Body of pancreas (tissue), 4 donors: ENCODE results near the gene ZNF624. TPM values are rescaled to one million over a fixed set of nuclear protein-coding genes. Genes with fewer than 3 reads are reported as not detected.
"Not testable (repeated sequence)": the region's sequence is repeated elsewhere in the genome, so short reads cannot be mapped to it uniquely, and the experiment has no call there.

ENCODE experiments used
- ATAC-seq: fragments of 150-250 bp; one replicate; pipeline ENCODE4 v1.9.1; 2016
- DNase-seq, 4 donors: peaks; one replicate each; pipeline ENCODE4 v3.0.0-alpha.2; 2019
- H3K27ac ChIP-seq, 4 donors: fragments of 200-600 bp; sonication (generic); 1 replicate in 3 of 4; 2 replicates in 1 of 4; pipeline versions ENCODE4 v1.5.1 to v1.6.1; 2016 to 2019; ENCODE audit warnings: mild to moderate bottlenecking in 1 of 4, mixed read lengths in 1 of 4, moderate library complexity in 1 of 4
- H3K27me3 ChIP-seq, 2 donors: fragments of 200-600 bp; sonication (generic); one replicate each; pipeline ENCODE4 v1.6.0; 2016; ENCODE audit warnings: mild to moderate bottlenecking in 1 of 2
- H3K36me3 ChIP-seq, 2 donors: fragments of 200-600 bp; sonication (generic); replicated peaks in 1 of 2; 2 replicates each; pipeline ENCODE4 v1.5.1; 2016; ENCODE audit warnings: low read depth in 2 of 2; ENCODE audit not compliant: insufficient read depth in 1 of 2
- H3K4me1 ChIP-seq: fragments of 200-600 bp; sonication (generic); one replicate; pipeline ENCODE4 v1.6.0; 2016
- H3K4me3 ChIP-seq, 2 donors: fragments of 200-600 bp; sonication (generic); 1 replicate in 1 of 2; 2 replicates in 1 of 2; pipeline ENCODE4 v1.5.1; 2016 to 2019
- H3K9me3 ChIP-seq, 3 donors: fragments of 200-600 bp; sonication (generic); 1 replicate in 2 of 3; 2 replicates in 1 of 3; pipeline ENCODE4 v1.5.1; 2016
- POLR2A ChIP-seq, 3 donors: fragments of 450-650 bp; IDR thresholded peaks; one replicate each; pipeline ENCODE4 v1.6.1; 2016; ENCODE audit warnings: antibody characterized with exemption in 3 of 3, mild to moderate bottlenecking in 2 of 3
- WGBS, 2 donors: methylation state at CpG; one replicate each; pipeline ENCODE4 v1.1.5; 2017; 5-methylcytosine and 5-hydroxymethylcytosine counted together
- intact Hi-C: fragments of 100-400 bp; cut with DNase I; formaldehyde crosslinking; loops from one replicate; pipeline ENCODE4 v1.15.1; 2023
- total RNA-seq, 2 donors: library from RNA; depleted of rRNA; stranded (reverse); fragments of >200 nt; gene quantifications; one replicate each; pipeline ENCODE4 v1.1.0, GENCODE V29; 2016
- TF ChIP-seq, protein P1 (sequence below), 7 experiments: fragments of 450-650 bp in 4 of 7; fragments of 200-600 bp in 3 of 7; sonication (generic) in 3 of 7; IDR thresholded peaks; one replicate each; pipeline ENCODE4 v1.5.1; 2016 to 2019; ENCODE audit warnings: antibody characterized with exemption in 7 of 7

ZNF624 gene
- total RNA-seq, 2 donors from 2014 or later, result 0.52 TPM; not detected in 1

DNA sequence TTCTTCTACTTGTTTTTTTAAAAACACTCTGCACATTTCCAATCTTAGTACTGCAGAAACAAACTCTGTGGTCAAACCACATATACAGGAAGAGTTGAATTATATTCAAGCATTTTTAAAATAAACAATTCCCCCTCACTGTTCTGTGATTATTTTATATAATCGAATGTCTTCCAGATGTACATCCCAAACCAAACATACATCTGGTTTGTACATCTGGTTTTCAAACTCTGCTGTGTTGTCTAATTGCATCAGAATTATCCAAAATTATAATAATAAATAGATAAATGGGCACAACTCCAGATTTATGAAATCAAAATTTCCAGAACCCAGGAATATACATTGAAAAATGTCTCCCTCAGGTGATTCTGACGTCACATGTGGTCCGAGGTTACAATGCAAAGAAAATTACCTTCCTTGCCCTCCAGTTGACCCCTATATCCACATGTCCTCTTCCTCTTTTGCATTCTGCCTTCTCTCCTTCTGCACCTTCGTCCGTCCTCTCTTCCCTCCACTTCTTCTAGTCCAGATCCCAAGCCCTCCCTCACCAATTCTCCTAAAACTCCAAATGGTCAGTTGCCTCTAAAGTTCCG is 23.1 kb upstream of the ZNF624 start:
- no peaks in the 10 kb centered on the region for H3K4me1 ChIP-seq
- no peaks in the 10 kb centered on the region for H3K36me3 ChIP-seq
- no peaks in the 10 kb centered on the region for H3K27me3 ChIP-seq
- intact Hi-C loops, result no loop called here
- WGBS, 2 donors, result 75 to 76% methylated on average over 6 of the region's 6 CpGs
- no peaks in the 10 kb centered on the region for H3K9me3 ChIP-seq
- no peak overlapping the region for H3K27ac ChIP-seq
- DNase-seq, result no peak
- no peak overlapping the region for H3K4me3 ChIP-seq
- no peak for ATAC-seq
- TF ChIP-seq POLR2A (IDR thresholded peaks at IDR 0.05), result no peak
- TF ChIP-seq, protein P1, sequence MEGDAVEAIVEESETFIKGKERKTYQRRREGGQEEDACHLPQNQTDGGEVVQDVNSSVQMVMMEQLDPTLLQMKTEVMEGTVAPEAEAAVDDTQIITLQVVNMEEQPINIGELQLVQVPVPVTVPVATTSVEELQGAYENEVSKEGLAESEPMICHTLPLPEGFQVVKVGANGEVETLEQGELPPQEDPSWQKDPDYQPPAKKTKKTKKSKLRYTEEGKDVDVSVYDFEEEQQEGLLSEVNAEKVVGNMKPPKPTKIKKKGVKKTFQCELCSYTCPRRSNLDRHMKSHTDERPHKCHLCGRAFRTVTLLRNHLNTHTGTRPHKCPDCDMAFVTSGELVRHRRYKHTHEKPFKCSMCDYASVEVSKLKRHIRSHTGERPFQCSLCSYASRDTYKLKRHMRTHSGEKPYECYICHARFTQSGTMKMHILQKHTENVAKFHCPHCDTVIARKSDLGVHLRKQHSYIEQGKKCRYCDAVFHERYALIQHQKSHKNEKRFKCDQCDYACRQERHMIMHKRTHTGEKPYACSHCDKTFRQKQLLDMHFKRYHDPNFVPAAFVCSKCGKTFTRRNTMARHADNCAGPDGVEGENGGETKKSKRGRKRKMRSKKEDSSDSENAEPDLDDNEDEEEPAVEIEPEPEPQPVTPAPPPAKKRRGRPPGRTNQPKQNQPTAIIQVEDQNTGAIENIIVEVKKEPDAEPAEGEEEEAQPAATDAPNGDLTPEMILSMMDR (IDR thresholded peaks at IDR 0.05), result no peak

DNA sequence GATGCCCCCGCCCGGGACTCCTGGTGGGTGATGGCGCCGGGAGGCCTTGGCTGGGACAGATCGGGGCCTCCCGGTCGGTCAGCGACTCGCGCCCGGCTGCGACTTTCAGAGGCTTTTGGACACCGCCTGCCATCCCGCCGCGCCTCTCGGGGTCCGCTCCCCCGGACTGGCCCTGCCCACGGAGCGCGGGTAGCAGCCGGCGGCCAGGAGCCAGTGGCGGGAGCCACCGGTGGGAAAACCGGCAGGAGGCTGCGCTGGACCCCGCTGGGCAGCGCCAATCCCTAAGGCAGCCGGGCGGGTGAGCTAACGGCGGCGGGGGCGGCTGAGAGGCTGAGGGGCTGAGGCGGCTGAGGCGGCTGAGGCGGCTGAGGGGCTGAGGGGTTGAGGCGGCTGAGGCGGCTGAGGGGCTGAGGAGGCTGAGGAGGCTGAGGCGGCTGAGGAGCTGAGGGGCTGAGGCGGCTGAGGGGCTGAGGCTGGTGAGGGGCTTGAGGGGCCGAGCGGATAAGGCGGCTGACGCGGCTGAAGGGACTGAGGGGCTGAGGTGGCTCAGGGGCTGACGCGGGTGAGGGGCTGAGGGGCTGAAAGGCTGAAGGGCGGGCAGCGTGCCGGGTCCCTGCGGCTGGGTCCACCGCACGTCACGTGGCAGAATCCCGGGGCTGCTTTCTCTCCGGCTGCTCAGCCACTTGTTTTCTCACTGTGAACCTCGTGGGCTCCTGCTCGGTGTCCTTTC is 13.4 kb upstream of the ZNF624 start:
- 3% methylated on average over 33 to 54 of the region's 61 CpGs for WGBS, 2 donors
- H3K4me1 ChIP-seq, H3K27ac ChIP-seq, H3K36me3 ChIP-seq, H3K9me3 ChIP-seq, intact Hi-C loops, H3K4me3 ChIP-seq: not testable (repeated sequence)
- DNase-seq (peak in 2 of 4 donors; percentile 15 to 39), ATAC-seq (peak; percentile 62)
- H3K27me3 ChIP-seq, result peaks cover 0 to 18% of the 10 kb centered on the region in 2 donors

DNA sequence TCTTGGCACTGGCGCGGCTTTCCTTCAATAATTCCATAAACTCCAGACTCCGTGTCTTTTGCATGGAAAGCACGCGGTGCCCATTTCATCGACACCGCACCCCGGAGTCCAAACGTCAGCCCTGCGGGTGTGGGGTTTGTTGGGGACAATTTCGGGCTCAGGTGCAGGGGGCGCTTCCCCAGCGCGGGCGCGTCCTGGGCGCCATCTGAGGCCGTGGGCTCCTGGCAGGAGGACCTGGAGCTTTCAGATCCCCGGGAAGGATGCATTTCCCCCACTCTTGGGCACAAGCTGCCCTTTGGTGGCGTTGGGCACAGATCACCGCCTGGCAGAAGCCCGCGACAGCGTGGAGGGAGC is 12.9 kb upstream of the ZNF624 start:
- peaks cover 0 to 18% of the 10 kb centered on the region in 2 donors for H3K27me3 ChIP-seq
- intact Hi-C loops, ATAC-seq, H3K9me3 ChIP-seq, H3K27ac ChIP-seq, H3K36me3 ChIP-seq, H3K4me3 ChIP-seq, H3K4me1 ChIP-seq, DNase-seq: not testable (repeated sequence)
- WGBS, 2 donors, result 49 to 64% methylated on average over 16 to 24 of the region's 24 CpGs

DNA sequence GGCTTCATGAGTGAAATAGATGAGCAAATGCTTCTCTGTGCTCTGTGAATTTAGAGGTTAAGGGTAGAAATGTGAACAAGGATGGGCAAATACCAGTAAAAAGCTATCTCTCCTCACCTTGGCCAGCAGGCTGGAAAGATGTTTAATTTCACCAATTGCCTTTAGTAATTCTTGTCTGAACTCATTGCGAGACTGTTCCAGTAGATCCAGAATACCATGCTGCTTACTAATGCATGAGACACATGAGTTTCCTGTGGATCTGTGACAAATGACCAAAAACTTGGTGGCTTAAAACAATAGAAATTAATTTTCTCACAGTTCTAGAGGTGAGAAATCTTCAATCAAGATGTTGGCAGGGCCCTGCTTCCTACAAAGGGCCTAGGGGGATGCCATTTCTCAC is 9.3 kb upstream of the ZNF624 start:
- 87 to 94% methylated on average over 1 of the region's 1 CpG for WGBS, 2 donors
- no peak for ATAC-seq
- Histone ChIP-seq H3K4me1 (peaks cover 10% of the 10 kb centered on the region), H3K4me3 (no peak overlapping the region), H3K36me3 (no peaks in the 10 kb centered on the region), H3K27me3 (no peaks in the 10 kb centered on the region), H3K27ac (no peak overlapping the region), H3K9me3 (no peaks in the 10 kb centered on the region)
- no peak for DNase-seq
- TF ChIP-seq POLR2A (IDR thresholded peaks at IDR 0.05), result no peak
- TF ChIP-seq, protein P1 (IDR thresholded peaks at IDR 0.05), result no peak
- intact Hi-C loops, result no loop called here

DNA sequence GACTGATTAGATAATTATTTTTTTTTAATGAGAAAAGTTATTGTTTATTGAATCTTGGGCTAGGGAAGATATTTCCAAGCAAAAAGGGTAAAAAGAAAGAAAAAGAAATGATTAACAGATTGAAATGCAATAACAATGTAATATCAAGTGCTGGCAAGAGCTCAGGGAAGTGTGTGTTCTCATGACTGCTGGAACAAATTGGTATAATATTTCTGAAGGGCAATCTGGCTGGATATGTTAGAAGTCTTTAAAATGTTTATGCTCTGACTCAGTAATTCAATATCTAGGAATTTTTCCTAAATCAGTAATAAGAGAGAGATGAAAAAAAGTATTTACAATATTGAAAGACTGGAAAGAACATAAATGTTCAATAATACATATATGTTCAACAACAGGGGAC is 7.6 kb upstream of the ZNF624 start:
- ATAC-seq, result no peak
- intact Hi-C loops, result no loop called here

More for the DNA sequence above, 7.6 kb upstream of the ZNF624 start:
- DNase-seq, result no peak
- no peaks in the 10 kb centered on the region for H3K36me3 ChIP-seq
- H3K27me3 ChIP-seq, result no peaks in the 10 kb centered on the region
- TF ChIP-seq, protein P1 (IDR thresholded peaks at IDR 0.05), result no peak
- TF ChIP-seq POLR2A (IDR thresholded peaks at IDR 0.05), result no peak
- H3K27ac ChIP-seq, result no peak overlapping the region
- no peaks in the 10 kb centered on the region for H3K9me3 ChIP-seq
- no peak overlapping the region for H3K4me3 ChIP-seq
- H3K4me1 ChIP-seq, result no peaks in the 10 kb centered on the region
